ENCODE results near the gene IRAK3.
A peak's percentile ranks its signal among the peaks of the same experiment; 100 is the strongest.
"Not testable (repeated sequence)": the region's sequence is repeated elsewhere in the genome, so short reads cannot be mapped to it uniquely, and the experiment has no call there.

Gene IRAK3

GRCh38 chr12:66206141-66206540, 17.1 kb downstream of the IRAK3 start:
- no peak for DNase-seq (ENCODE audit: low read depth, low spot score)

GRCh38 chr12:66210840-66211239, 21.8 kb downstream of the IRAK3 start:
- DNase-seq (ENCODE audit: low read depth, low spot score) = no peak

- DNase-seq (ENCODE audit: low read depth, low spot score) = not testable (repeated sequence)
Observed at GRCh38 chr12:66211573-66211972, 22.6 kb downstream of the IRAK3 start.

GRCh38 chr12:66213011-66213410, 24.0 kb downstream of the IRAK3 start:
- not testable (repeated sequence) for DNase-seq (ENCODE audit: low read depth, low spot score)

GRCh38 chr12:66217342-66217917, 28.4 kb downstream of the IRAK3 start:
- DNase-seq (ENCODE audit: low read depth, low spot score) = no peak

GRCh38 chr12:66228462-66228861, 39.4 kb downstream of the IRAK3 start:
- DNase-seq (ENCODE audit: low read depth, low spot score) = no peak

- no peak for DNase-seq (ENCODE audit: low read depth, low spot score)
Observed at GRCh38 chr12:66232263-66232662, 43.2 kb downstream of the IRAK3 start.

- not testable (repeated sequence) for DNase-seq (ENCODE audit: low read depth, low spot score)
Observed at GRCh38 chr12:66234037-66234693, 45.2 kb downstream of the IRAK3 start.

- DNase-seq (ENCODE audit: low read depth, low spot score) = peak; percentile 76
Observed at GRCh38 chr12:66234773-66235625, 46.0 kb downstream of the IRAK3 start.

GRCh38 chr12:66235626-66236281, 46.7 kb downstream of the IRAK3 start:
- peak; percentile 26 for DNase-seq (ENCODE audit: low read depth, low spot score)

GRCh38 chr12:66236282-66236675, 47.3 kb downstream of the IRAK3 start:
- DNase-seq (ENCODE audit: low read depth, low spot score) = not testable (repeated sequence)

- DNase-seq (ENCODE audit: low read depth, low spot score) = no peak
Observed at GRCh38 chr12:66236969-66237368, 48.0 kb downstream of the IRAK3 start.

GRCh38 chr12:66237505-66238175, 48.6 kb downstream of the IRAK3 start:
- no peak for DNase-seq (ENCODE audit: low read depth, low spot score)

GRCh38 chr12:66239295-66239694, 50.3 kb downstream of the IRAK3 start:
- DNase-seq (ENCODE audit: low read depth, low spot score) = no peak

GRCh38 chr12:66240096-66240820, 51.2 kb downstream of the IRAK3 start:
- DNase-seq (ENCODE audit: low read depth, low spot score) = no peak

- peak; percentile 85 for DNase-seq (ENCODE audit: low read depth, low spot score)
Observed at GRCh38 chr12:66241061-66242043, 52.3 kb downstream of the IRAK3 start.

GRCh38 chr12:66242311-66242710, 53.3 kb downstream of the IRAK3 start:
- DNase-seq (ENCODE audit: low read depth, low spot score) = no peak

GRCh38 chr12:66243911-66244310, 54.9 kb downstream of the IRAK3 start:
- DNase-seq (ENCODE audit: low read depth, low spot score) = no peak

- no peak for DNase-seq (ENCODE audit: low read depth, low spot score)
Observed at GRCh38 chr12:66244446-66244845, 55.4 kb downstream of the IRAK3 start.

GRCh38 chr12:66247741-66248140, 58.7 kb downstream of the IRAK3 start:
- DNase-seq (ENCODE audit: low read depth, low spot score) = no peak
